ENCODE results near the gene ERBB4.

DNA sequence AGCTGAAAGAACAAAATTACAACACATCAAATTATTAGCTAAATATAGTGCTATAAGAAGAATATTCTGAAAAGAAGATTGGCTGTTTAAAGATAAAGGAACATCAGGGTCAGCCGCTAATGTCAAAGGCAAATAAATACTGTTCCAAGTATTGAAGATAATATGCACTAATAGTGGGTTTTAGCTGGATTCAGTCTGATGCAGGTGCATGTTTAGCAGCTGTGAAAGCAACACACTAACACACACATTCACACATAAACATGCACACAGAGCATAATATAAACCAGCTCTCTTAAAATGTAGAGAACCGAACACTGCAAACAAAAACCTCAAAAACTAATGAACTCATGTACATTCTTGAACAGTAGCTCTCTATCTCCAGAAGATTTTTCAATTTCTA lies 634.6 kb downstream of the ERBB4 start:
- TF ChIP-seq, protein P1, sequence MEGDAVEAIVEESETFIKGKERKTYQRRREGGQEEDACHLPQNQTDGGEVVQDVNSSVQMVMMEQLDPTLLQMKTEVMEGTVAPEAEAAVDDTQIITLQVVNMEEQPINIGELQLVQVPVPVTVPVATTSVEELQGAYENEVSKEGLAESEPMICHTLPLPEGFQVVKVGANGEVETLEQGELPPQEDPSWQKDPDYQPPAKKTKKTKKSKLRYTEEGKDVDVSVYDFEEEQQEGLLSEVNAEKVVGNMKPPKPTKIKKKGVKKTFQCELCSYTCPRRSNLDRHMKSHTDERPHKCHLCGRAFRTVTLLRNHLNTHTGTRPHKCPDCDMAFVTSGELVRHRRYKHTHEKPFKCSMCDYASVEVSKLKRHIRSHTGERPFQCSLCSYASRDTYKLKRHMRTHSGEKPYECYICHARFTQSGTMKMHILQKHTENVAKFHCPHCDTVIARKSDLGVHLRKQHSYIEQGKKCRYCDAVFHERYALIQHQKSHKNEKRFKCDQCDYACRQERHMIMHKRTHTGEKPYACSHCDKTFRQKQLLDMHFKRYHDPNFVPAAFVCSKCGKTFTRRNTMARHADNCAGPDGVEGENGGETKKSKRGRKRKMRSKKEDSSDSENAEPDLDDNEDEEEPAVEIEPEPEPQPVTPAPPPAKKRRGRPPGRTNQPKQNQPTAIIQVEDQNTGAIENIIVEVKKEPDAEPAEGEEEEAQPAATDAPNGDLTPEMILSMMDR (conservative IDR thresholded peaks at IDR 0.05; ENCODE audit: low read length) = no peak
- TF ChIP-seq EZH2phosphoT487 (IDR thresholded peaks at IDR 0.05; ENCODE audit: borderline replicate concordance, low read depth, low read length) = no peak
